Measurements from ENCODE around the gene SOX1.

The SOX1 gene

DNA sequence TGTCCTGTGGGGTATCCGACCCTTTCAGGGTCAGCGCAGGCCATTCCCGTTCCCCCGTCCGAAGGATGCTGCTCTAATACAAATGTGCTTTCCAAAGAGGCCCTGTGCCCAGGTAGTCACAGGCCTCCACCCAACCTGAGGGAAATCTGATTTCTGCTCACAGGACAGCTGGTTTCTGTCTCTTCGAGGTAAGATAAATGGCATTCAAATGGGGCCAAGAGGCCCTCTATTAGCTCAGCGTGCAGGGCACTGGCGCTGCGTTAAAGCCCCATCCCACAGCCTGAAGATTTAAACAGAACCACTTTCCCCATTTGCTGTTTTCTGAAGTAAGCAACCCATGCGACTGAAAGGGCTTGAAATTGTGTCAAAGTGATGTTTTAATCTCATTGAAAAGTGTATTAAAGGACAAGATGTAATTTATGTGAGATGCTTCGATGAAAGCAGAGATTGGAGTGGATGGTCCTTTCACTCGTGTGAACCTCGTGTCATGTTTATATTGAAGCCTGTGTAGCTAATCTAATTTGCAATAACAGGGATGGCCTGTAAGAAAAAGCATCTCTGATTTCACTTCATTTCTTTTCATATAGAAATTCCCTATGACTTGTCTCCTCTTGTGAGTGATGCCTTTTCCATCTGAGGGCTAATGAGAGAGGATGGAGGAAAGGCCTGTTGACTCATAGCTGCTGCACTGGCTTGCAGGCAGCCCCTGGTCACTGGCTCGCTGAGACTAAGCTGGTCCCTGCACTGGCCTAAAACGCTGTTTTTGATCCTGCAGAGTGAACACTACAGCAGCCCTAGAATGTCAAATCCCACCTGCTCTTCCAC lies 7.3 kb upstream of the SOX1 start:
- no peak for DNase-seq

DNA sequence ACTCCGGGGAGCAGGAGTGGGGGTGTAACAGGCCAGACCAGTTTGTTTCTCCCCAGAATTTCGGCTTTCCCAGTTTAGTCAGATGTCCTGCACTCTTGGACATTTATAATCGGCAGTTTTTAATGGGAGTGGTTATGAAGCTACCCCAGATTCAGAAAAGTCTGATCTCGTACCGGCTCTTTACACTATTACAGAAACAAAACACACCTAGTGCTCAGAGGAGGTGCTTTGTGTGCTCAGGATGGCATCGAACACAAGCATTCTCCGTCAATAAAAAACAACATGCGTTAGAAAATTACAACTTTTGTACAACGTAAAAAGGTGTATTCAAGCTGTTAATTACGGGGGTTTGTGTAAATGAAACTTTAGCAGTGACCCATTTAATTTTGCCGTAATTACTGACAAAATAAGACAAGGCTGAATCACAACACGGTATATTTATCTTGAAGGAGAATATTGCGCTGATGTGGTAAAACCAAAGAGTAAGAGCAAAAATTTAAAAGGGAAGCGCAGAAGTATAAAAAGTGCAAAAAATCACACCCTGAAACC lies 6.6 kb upstream of the SOX1 start:
- DNase-seq: no peak

DNA sequence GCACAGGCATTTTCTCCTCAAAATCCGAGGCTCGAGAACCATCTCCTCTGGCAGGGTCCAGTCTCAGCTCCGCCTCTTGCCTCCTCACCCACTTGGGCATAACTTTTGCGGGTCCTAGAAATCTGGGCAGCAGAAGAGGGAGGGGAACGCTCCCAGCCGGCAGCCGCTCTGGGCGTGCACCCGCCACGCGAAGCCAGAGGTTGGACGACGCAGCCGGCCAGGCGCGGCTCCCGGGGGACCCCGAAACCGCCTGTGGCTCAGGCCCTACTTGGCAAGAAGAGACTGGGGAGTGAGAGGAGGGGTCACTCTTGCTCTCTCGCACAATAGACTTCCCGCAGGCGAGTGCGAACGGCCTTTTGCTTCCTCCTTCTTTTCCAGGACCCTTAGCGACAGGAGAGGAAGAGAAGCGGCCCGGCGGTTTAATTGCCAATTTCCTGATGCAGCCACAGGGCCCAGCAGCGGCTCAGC lies 6.0 kb upstream of the SOX1 start:
- no peak for DNase-seq

DNA sequence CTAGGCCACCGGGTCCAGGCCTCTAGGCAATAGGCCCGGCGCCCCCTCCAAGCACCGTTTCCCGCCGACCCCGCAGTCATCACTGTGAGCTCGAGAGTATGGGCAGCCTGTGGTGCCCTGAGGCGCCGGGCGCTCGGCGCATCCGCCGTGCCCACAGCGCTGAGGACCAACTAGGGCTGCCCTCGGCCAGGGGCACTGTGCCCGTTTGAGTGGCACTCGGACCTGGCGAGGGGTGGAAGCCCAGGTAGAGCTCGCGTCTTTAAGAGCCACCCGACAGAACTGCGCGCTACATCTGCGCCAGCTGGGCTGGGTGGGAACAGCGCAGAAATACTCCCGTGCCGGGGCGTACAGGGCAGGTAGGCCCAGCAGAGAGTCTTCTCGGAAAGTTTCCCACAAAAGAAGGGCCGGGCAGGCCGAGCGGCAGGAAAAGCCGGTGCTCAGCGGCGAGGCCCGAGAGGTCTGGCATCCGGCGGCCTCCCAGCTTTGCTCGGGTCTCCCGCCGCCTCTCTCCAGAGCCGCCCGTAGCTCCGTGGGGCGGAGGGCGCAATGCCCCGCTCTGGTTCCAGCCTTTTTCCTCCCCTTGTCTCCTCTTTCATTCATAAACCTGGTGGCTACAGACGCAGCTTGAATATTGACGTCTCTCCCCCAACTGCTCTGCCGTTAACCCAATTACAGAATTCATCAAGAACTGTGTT lies 5.4 kb upstream of the SOX1 start:
- no peak for DNase-seq

DNA sequence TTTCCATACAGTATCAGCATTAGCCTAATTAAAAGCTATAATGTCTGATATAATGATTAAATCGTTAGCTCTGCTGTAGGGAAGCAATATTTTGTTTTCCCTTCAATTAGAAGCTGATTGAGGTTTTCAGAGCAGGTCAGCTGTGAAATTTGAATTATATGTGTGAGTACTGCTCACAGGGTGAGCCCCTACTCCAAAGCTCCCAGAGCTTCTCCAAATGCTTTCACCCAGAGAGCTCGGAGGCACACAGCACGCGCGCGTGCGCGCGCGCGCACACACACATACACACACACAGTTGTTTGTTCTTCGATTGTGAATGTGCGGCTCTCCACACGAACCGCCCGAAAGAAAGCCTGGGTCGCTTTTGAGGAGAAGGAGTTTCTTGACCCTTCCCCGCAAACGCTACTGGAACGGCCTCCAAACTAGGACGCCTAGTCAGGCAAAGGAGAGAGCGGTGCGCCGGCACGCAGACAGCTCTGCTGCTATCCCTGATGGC lies 4.8 kb upstream of the SOX1 start:
- DNase-seq: no peak

DNA sequence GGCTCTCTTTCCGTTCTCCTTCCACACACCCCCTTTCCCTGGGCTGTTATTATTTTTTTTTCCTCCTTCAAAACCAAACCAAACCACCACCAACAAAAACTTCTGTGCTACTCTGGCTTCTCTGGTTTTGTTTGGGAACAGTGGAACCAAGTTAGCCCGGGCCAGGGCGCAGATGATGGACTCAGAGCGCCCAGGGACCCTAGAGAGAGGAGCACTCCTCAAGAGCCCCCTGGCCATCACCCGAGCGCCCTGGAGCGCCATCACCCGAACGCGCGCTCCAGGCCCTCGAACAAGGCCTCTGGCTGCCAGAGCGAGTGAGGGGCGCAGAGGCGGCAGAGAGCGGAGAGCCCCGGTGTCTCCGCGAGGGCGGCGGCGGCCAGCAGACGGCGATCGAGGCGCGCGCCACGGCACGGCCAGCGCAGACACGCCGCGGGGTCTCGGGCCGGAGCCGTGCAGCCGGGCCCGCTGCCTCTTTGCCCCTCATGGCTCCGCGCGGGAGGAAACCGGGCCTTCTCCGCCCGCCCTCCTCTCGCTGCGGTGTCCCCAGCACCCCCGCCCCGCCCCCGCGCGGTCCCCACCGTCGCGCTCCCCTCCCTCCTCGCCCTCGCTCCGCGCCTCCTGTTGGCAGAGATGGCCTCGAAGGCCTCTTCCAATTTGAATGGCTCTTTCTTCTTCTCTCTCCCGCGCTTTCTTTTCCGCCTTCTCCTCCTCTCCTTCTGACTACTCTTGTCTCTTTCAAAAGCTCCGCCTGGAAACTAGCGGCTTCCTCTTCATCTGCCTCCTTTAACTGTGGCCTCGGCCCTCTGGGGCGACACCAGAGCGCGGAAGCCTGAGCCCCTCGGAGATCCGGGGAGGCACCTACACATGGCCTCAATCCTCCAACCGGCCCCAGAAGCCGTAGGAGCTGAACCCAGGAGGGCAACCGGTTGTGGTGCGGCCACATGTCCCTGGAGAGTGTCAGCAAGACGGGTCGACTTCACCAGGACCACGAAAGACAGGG lies 4.1 kb upstream of the SOX1 start:
- no peak for DNase-seq

DNA sequence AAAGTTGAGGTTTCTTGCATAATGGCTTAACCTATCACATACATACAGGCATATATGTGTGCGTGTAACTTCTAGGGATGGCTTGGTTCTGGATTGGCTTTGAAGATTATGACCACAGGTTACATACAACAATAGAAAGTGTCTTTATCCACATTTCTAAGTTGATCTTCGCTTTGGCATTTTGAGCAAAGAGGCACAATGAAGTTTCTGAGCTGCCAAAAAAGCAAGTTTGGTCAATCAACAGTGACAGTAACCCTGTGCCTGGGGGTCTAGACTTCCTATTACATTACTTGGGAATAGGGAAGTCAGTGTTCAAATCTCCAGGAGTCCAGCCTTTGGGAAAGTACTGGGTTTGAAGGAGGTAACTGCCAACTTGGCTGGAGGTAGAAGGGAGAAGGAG lies 3.1 kb upstream of the SOX1 start:
- DNase-seq: no peak

DNA sequence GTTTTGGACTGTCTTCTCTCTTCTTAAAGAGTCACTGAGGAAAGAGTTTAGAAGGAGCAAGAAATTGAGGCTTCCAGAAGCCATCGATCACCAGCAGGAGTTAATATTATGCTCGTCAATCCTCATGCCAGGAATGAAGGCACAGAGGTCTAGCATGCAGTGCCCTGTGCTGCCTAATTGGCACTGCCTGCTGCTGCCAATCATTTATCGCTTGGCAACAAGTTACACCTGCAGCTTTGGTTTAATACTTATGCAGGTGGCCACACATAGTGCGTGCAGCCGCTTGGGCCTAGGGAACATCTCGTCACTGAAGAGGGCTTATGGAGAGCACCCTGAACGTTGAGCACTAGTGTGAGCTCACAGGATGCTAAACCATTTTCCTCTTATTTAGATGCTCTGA lies 2.7 kb upstream of the SOX1 start:
- no peak for DNase-seq

DNA sequence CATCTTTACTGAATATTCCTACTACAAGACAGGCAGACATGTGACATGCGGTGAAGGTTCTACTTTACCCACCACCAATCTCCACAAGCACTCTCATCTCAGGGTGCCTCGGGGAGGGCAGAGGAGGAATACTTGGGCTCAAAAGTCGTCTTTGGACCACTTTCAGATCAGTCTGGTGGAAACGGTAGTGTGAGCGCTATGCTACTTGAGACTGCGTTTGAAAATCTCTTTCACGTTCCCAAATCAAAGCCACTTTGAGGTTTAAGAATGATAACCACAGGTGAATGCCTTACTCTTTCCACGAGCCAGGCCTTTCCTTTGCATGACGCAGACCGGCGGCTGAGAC lies 1.5 kb upstream of the SOX1 start:
- no peak for DNase-seq

DNA sequence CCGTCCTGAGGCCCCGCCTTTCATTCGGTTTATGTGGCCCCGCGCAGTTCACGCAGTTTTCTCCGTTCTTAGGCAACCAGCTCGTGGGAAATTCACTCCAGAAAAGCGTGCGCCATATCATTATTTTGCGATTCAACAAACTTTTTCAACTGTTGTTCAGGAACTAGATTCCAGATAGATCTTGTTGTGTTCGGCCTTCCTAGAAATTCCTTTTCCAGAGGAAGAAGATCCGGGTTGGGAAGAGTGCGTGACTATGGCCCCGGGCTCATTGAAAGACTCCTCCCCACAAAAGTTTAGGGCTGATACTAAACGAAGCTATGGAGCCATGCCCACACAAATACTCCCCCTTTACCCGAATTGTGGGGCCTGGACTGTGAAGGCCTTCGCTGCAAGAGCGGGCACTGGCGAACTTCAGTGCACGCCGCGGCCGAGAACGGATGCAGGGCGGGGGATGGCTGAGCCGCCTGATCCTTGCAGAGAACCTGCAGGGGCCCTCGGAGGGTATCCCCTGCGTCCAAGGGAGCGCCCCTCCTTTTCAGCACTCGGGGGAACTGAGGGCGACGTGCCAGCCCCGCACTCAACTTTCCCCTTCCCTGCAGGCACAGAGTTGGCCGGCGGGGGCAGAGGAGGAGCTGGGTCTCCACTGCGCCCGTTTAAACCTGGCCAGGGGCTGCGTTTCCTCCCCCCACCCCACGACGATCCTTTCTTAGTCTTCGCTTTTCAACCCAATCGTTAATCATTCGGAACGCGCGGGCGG lies 904 bp upstream of the SOX1 start:
- no peak for DNase-seq

DNA sequence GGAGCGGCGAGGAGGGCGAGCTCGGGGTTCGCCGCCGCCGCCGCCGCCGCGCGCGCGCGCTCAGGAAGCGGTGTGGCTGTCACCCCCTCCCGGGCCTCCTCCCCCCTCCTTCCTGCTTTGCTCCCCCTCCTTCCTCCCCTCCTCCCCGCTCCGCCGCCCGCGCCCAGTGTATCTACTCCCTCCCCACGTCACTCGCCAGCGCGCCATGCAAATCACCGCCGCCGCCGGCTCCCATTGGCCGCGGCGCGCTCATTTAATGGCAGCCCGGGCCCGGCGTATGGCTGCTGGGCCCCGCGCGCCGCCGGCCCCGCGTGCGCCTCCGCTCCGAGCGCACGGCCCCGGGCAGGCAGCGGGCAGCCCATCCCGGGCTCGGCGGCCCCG lies 335 bp upstream of the SOX1 start:
- DNase-seq: peak; percentile 97 to 99

DNA sequence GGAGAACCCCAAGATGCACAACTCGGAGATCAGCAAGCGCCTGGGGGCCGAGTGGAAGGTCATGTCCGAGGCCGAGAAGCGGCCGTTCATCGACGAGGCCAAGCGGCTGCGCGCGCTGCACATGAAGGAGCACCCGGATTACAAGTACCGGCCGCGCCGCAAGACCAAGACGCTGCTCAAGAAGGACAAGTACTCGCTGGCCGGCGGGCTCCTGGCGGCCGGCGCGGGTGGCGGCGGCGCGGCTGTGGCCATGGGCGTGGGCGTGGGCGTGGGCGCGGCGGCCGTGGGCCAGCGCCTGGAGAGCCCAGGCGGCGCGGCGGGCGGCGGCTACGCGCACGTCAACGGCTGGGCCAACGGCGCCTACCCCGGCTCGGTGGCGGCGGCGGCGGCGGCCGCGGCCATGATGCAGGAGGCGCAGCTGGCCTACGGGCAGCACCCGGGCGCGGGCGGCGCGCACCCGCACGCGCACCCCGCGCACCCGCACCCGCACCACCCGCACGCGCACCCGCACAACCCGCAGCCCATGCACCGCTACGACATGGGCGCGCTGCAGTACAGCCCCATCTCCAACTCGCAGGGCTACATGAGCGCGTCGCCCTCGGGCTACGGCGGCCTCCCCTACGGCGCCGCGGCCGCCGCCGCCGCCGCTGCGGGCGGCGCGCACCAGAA lies 1.1 kb downstream of the SOX1 start:
- DNase-seq: peak; percentile 72 to 79

DNA sequence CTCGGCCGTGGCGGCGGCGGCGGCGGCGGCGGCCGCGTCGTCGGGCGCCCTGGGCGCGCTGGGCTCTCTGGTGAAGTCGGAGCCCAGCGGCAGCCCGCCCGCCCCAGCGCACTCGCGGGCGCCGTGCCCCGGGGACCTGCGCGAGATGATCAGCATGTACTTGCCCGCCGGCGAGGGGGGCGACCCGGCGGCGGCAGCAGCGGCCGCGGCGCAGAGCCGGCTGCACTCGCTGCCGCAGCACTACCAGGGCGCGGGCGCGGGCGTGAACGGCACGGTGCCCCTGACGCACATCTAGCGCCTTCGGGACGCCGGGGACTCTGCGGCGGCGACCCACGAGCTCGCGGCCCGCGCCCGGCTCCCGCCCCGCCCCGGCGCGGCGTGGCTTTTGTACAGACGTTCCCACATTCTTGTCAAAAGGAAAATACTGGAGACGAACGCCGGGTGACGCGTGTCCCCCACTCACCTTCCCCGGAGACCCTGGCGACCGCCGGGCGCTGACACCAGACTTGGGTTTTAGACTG lies 1.7 kb downstream of the SOX1 start:
- no peak for DNase-seq

DNA sequence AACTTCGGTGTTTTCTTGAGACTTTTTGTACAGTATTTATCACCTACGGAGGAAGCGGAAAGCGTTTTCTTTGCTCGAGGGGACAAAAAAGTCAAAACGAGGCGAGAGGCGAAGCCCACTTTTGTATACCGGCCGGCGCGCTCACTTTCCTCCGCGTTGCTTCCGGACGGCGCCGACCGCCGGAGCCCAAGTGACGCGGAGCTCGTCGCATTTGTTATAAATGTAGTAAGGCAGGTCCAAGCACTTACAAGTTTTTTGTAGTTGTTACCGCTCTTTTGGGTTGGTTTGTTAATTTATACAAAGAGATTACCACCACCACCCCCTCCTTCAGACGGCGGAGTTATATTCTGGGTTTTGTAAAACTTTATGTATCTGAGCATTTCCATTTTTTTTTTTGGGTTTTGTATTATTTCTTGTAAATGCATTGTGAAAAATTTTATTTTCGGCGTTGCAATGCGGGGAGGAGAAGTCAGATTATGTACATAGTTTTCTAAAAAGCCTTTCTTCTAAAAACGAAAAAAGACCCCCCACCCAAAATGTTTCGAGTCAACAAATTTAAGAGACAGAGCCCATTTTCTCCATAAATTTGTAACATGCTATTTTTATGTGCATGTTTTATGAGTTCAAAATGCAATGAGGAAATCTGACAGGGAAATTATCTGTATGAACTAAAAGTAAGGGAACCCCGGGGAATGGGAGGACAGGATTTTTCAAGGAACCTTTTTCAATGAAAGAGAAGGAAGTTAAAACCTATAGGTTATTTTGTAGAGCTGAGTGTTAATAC lies 2.3 kb downstream of the SOX1 start:
- no peak for DNase-seq

DNA sequence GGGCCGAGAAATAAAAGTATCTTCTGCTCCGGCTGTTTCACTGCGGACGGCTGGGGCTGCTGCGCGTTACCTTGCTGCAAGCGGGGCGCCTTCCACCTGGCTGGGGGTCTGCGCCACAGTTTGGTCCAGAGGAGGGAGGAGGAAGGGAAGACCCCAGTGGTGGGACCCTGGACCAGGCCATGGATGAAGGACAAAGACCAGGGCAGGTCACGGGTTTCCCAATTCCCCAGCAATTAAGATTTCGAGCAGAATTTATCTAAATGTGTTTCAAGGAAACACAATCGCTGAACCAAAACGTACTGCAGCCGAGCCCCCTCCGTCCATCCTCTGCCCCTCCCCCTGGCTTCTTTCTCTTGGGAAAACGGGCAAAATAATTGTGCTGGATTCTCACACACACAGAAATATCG lies 2.9 kb downstream of the SOX1 start:
- no peak for DNase-seq

DNA sequence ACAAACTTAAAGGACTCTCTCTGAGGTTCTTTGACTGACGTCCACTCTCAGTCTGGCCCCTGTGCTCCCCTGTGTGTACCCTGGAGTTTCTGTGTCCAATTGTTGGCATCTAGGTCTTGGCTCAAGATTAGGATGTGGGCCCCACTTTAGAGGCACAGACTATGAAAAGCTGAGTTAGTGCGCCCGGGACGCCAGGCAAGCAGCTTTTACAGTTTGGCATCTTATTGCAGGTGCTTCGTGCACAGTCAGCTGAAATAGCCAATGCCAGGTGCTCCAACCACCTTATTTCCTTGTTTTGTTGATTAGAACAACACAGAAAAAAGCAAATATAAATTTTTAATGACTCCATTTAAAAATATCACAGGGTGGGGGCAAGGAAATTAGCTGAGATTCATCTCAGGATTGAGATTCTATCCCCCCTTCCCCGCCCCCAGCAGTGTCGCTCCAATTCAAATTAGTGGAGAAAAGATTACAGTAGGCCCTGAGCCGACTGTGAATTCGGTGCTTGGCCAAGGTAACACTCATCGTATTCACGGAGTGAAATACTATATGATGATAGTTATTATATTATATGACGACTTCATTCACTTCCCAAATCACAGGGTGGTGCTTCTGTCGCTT lies 4.3 kb downstream of the SOX1 start:
- no peak for DNase-seq

DNA sequence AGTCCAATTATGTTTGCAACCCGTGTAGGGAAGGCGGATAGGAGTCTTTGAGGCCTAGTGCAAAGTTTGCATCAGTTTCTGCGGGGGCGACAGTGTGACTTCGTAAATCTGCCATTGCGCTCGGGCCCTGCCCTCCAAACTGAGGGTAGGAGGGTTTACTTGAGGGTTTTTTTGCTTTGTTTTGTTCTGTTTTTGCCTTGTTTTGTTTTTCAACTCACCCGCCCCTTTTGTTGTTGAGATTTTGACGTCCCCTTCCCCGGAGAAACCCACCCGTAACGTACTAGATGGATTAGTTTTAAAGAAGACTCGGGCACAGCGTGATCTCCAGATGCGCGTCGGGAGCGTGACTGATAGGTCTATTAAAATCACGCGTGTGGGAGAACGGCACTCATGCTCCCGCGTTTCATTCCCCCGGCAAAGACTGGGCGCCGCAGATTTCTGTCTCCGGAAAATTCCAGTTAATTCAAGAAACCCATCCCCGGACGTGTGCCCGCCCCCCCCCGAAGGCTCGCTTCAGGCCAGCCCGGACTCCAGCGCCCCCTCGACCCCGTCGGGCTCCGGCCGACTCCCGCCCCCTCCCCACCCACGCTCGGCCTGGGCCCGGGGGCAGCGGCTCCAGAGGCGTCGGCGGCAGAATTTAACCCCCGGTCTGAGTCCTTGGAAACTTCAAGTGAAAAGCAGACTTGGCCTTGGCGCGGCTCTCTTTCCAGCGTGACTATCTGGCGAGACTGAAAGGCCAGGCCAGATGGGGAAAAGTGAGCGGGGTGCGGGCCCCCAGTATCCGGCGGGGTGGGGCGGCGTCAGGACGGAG lies 5.0 kb downstream of the SOX1 start:
- no peak for DNase-seq

DNA sequence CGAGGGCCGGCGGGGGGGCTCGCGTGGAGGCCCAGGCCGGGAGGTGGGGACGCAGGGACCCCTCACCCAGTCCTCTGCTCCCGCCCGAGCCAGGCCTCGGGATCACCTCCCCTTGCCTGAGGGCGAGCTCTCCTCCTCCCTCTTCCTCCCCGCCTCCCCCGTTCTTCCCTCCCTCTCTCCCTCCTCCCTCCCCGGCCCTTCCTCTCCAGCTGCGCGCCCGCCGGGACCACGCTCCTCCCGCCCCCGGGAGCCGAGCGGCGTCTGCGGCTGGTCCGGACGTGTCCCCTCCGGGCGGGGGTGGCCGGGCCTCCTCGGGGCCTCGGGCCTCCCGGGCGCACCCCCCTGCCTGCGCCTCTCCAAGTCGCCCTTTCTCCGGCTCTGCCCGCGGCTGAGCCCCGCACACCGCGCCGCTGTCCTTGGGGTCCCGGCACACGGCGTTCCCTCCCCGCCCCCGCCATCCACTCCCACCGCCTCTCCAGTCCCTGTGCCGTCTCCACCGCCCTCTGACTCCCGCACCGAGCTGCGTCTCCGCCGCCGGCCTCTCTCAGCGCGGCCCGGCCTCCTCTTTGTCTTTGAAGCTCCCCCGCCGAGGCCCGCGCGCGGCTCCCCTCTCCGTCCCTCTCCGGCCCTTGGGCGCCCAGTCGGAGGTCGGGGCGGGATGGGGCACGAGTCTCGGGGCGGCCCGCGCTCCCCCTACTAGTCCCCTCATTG lies 5.7 kb downstream of the SOX1 start:
- DNase-seq: peak; percentile 71 to 73

All from NCI-H1930 (cell line).